Large intestine (tissue), 12 donors: ENCODE results near the gene SPOPL. TPM values are rescaled to one million over a fixed set of nuclear protein-coding genes. Genes with fewer than 3 reads are reported as not detected.
"Not testable (repeated sequence)": the region's sequence is repeated elsewhere in the genome, so short reads cannot be mapped to it uniquely, and the experiment has no call there.

Source experiments
- DNase-seq, 2 donors: peaks; one replicate each; pipeline versions ENCODE4 v3.0.0 to v3.0.0-alpha.2; 2013
- H3K27ac ChIP-seq: one replicate; pipeline ENCODE4 v1.5.1; 2013; ENCODE audit warnings: low read length
- H3K27me3 ChIP-seq: 2 replicates; pipeline ENCODE4 v1.6.1; 2013; ENCODE audit warnings: low read length; ENCODE audit not compliant: control insufficient read depth, insufficient read depth
- H3K36me3 ChIP-seq: 2 replicates; pipeline ENCODE4 v1.6.1; 2013; ENCODE audit warnings: low read length; ENCODE audit not compliant: control insufficient read depth, insufficient read depth
- H3K4me1 ChIP-seq: one replicate; pipeline ENCODE4 v1.6.1; 2013; ENCODE audit warnings: low read length; ENCODE audit not compliant: control insufficient read depth, insufficient read depth
- H3K4me3 ChIP-seq: one replicate; pipeline ENCODE4 v1.5.1; 2013; ENCODE audit warnings: low read length
- H3K9me3 ChIP-seq: one replicate; pipeline ENCODE4 v1.6.1; 2013; ENCODE audit warnings: mild to moderate bottlenecking, low read depth, low read length, moderate library complexity; ENCODE audit not compliant: control insufficient read depth
- WGBS: methylation state at CpG from one replicate; pipeline ENCODE4 v1.1.5; 2013; ENCODE audit warnings: low lambda C conversion rate; ENCODE audit not compliant: insufficient coverage; 5-methylcytosine and 5-hydroxymethylcytosine counted together
- long read RNA-seq, 11 donors: transcript quantifications; one replicate each; lab custom pipeline, GENCODE V29; 2026
- polyA plus RNA-seq: library from polyadenylated mRNA; unstranded; fragments of 120-200 nt; gene quantifications from one replicate; pipeline ENCODE4 v1.2.1, GENCODE V29; 2013

The SPOPL gene
- polyA plus RNA-seq: 21.7 TPM
- long read RNA-seq, donor 1: 0 reads
- long read RNA-seq, donor 2, full-length matches to known transcripts: 2 of 2 reads
- long read RNA-seq, donor 2, partial matches to known transcripts: 0 of 2 reads
- long read RNA-seq, donor 2, other reads (novel, unspliced or antisense): 0 of 2 reads
- long read RNA-seq, donor 3: 0 reads
- long read RNA-seq, donor 4: 0 reads
- long read RNA-seq, donor 5: 0 reads
- long read RNA-seq, donor 6, full-length matches to known transcripts: 3 of 3 reads
- long read RNA-seq, donor 6, partial matches to known transcripts: 0 of 3 reads
- long read RNA-seq, donor 6, other reads (novel, unspliced or antisense): 0 of 3 reads
- long read RNA-seq, donor 7, full-length matches to known transcripts: 2 of 2 reads
- long read RNA-seq, donor 7, partial matches to known transcripts: 0 of 2 reads
- long read RNA-seq, donor 7, other reads (novel, unspliced or antisense): 0 of 2 reads
- long read RNA-seq, donor 8, full-length matches to known transcripts: 3 of 3 reads
- long read RNA-seq, donor 8, partial matches to known transcripts: 0 of 3 reads
- long read RNA-seq, donor 8, other reads (novel, unspliced or antisense): 0 of 3 reads
- long read RNA-seq, donor 9, full-length matches to known transcripts: 1 of 1 reads
- long read RNA-seq, donor 9, partial matches to known transcripts: 0 of 1 reads
- long read RNA-seq, donor 9, other reads (novel, unspliced or antisense): 0 of 1 reads
- long read RNA-seq, donor 10, full-length matches to known transcripts: 2 of 2 reads
- long read RNA-seq, donor 10, partial matches to known transcripts: 0 of 2 reads
- long read RNA-seq, donor 10, other reads (novel, unspliced or antisense): 0 of 2 reads
- long read RNA-seq, donor 11, full-length matches to known transcripts: 2 of 2 reads
- long read RNA-seq, donor 11, partial matches to known transcripts: 0 of 2 reads
- long read RNA-seq, donor 11, other reads (novel, unspliced or antisense): 0 of 2 reads

DNA sequence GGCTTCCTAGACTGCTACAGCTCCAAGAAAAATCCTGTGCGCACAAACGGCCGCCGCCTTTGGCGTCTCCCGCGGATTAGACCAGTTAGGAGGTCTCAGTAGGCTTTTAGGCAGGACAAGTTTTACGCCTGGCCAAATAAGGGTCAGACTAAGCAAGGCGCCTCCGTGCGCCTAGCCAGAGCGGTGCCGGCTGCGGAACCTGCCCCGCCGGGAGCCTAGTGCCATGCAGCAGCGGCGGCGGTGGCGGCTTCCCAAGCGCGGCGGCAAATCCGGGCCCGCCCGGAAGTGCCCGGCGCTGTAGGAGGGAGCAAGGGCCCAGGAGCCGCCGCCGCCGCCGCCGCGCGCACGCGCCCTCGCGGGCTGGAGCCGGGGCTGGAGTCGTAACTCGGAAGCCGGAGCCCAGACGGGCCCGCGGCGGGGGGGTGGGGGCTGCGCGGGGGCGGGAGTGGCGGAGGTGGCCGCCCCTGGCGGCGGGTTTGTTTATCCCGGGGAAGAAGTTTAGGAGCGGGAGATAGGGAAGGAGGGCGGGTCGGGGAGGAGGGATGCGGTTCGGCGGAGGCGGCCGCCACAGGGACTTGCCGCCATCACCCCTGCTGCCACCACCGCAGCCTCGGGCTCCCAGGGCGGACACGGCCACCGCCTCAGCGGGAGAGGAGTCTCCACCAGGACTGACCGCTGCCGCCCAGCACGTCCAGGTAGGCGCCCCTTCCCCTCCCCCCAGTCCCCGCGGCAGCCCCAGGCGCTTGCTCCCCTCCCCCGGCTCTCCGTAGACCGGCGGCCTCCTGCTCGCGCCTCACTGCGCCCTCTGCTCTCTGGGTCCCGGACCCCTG is at the start of gene SPOPL:
TSS of gene SPOPL (plus strand) at position 346 of the 830 bp plus-strand sequence. CDS start 48,447 bp downstream, outside the sequence.
- Histone ChIP-seq H3K36me3 (no peaks in the 10 kb centered on the region), H3K9me3 (no peaks in the 10 kb centered on the region), H3K27me3 (no peaks in the 10 kb centered on the region), H3K27ac (peak within 1 kb of the TSS; percentile 79), H3K4me1 (peaks cover 15% of the 10 kb centered on the region), H3K4me3 (peak within 1 kb of the TSS; percentile 82)
- no CpG with 5 or more reads among the region's 86 CpGs for WGBS
- peak; percentile 87 to 93 for DNase-seq

DNA sequence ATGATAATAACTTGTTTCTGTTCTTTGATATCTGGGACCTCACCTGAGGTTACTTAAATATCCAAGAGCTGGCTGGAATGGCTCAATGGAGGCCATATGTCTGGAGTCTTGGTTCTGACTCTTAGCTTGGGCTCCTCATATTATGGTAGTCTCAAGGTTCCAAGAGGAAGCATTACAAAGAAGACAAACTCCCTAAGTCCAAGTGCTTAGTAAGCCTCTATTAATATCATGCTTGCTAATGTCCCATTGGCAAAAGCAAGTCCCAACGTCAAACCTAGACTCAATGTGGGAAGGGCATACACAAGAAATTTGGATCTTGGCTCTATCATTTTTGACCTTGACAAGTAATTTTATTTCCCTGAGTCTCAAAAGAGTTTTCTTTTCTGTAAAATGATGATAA is 49.2 kb upstream of the SPOPL start:
- WGBS: no CpG with 5 or more reads among the region's 1 CpG

GRCh38 chr2:138453815-138454214 is 47.8 kb upstream of the SPOPL start:
- no peaks in the 10 kb centered on the region for H3K27me3 ChIP-seq
- no peaks in the 10 kb centered on the region for H3K4me1 ChIP-seq
- no peak for DNase-seq
- H3K4me3 ChIP-seq: no peak overlapping the region
- H3K36me3 ChIP-seq: no peaks in the 10 kb centered on the region
- no CpG with 5 or more reads among the region's 8 CpGs for WGBS
- H3K9me3 ChIP-seq: peaks cover 2% of the 10 kb centered on the region
- no peak overlapping the region for H3K27ac ChIP-seq

More for the DNA sequence above, 49.2 kb upstream of the SPOPL start:
- no peaks in the 10 kb centered on the region for H3K9me3 ChIP-seq
- no peaks in the 10 kb centered on the region for H3K27me3 ChIP-seq
- no peak overlapping the region for H3K4me3 ChIP-seq
- no peak overlapping the region for H3K27ac ChIP-seq
- DNase-seq: no peak
- no peaks in the 10 kb centered on the region for H3K36me3 ChIP-seq
- no peaks in the 10 kb centered on the region for H3K4me1 ChIP-seq

DNA sequence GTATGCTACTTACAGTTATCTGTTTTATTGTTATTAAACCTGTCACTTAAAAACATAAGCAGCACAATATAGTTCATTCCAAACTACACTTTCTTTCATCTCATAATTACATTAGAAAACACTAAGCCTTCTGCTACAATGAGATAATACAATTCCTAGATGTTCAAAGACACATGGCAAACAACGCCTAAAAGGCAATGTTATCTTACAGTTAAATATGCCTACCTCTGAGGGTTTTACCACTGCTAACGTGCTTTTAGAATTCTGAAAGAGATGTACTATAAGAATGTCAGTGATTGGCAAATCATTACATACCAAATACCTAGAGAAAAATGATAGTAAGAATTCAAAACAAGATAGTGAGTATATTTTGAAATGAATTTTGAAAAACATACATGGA is 46.8 kb upstream of the SPOPL start:
- DNase-seq: no peak
- WGBS: 77% methylated on average over 2 of the region's 2 CpGs
- Histone ChIP-seq H3K27ac (no peak overlapping the region), H3K9me3 (peaks cover 2% of the 10 kb centered on the region), H3K27me3 (no peaks in the 10 kb centered on the region), H3K4me3 (no peak overlapping the region), H3K36me3 (no peaks in the 10 kb centered on the region), H3K4me1 (no peaks in the 10 kb centered on the region)

GRCh38 chr2:138455275-138455674 is 46.3 kb upstream of the SPOPL start:
- Histone ChIP-seq H3K27ac (no peak overlapping the region), H3K9me3 (peaks cover 2% of the 10 kb centered on the region), H3K36me3 (no peaks in the 10 kb centered on the region), H3K4me3 (no peak overlapping the region), H3K4me1 (no peaks in the 10 kb centered on the region), H3K27me3 (no peaks in the 10 kb centered on the region)
- 100% methylated on average over 1 of the region's 2 CpGs for WGBS
- DNase-seq: no peak

- Histone ChIP-seq H3K36me3 (no peaks in the 10 kb centered on the region), H3K4me1 (no peaks in the 10 kb centered on the region), H3K27me3 (no peaks in the 10 kb centered on the region), H3K4me3 (no peak overlapping the region), H3K27ac (no peak overlapping the region), H3K9me3 (peaks cover 2% of the 10 kb centered on the region)
- no peak for DNase-seq
- WGBS: no CpG with 5 or more reads among the region's 2 CpGs
Observed at GRCh38 chr2:138455691-138456090, 45.9 kb upstream of the SPOPL start.

GRCh38 chr2:138462689-138463088 is 38.9 kb upstream of the SPOPL start:
- not testable (repeated sequence) for H3K9me3 ChIP-seq, H3K4me3 ChIP-seq, H3K4me1 ChIP-seq, H3K36me3 ChIP-seq, H3K27me3 ChIP-seq, H3K27ac ChIP-seq, DNase-seq
- 83% methylated on average over 1 of the region's 3 CpGs for WGBS

DNA sequence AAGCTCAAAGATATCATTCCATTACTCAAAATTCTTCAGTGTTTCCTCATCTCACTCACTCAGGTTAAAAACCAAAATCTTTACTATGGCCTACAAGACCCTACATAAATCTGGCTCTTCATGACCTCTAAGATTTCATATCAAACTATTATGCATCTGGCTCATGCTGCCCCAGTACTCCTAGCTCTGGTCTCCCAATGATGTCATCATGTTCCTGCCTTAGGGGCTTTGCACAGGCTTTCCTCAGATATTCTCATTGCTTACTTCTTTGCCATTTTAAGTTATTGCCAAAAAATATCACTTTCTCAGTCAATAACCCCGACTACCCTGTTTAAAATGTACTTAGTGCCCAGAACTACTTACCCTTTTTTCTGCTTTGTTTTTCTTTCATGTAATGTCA is 33.0 kb upstream of the SPOPL start:
- H3K9me3 ChIP-seq: no peaks in the 10 kb centered on the region
- no peaks in the 10 kb centered on the region for H3K36me3 ChIP-seq
- no peak overlapping the region for H3K27ac ChIP-seq
- WGBS: 67% methylated on average over 1 of the region's 1 CpG
- no peak overlapping the region for H3K4me3 ChIP-seq
- DNase-seq: no peak
- H3K4me1 ChIP-seq: no peaks in the 10 kb centered on the region
- H3K27me3 ChIP-seq: no peaks in the 10 kb centered on the region

- Histone ChIP-seq H3K36me3 (no peaks in the 10 kb centered on the region), H3K27me3 (no peaks in the 10 kb centered on the region), H3K4me3 (no peak overlapping the region), H3K27ac (no peak overlapping the region), H3K4me1 (no peaks in the 10 kb centered on the region), H3K9me3 (no peaks in the 10 kb centered on the region)
- no peak for DNase-seq
- no CpG with 5 or more reads among the region's 1 CpG for WGBS
Observed at GRCh38 chr2:138469411-138469810, 32.2 kb upstream of the SPOPL start.

DNA sequence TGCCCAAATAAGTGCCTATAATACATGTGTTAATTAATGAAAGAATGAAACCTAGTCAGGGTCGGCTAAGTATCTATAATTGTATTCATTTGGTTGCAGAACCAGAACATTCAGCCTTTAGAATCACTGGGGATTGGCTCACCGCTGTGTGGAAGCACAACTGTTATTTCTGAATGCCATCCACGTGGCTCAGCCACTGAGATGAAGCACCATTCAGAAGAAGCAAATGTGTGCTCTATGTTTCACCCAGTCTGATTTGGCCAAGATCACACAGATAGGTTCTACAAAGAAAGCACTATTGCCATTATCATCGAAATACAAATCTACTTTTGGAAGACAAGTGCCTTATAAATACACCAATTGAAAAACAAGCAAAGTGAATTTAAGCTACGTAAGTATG is 30.6 kb upstream of the SPOPL start:
- H3K4me1 ChIP-seq: no peaks in the 10 kb centered on the region
- WGBS: 100% methylated on average over 1 of the region's 5 CpGs
- no peaks in the 10 kb centered on the region for H3K9me3 ChIP-seq
- DNase-seq: no peak
- H3K27ac ChIP-seq: no peak overlapping the region
- no peak overlapping the region for H3K4me3 ChIP-seq
- H3K27me3 ChIP-seq: no peaks in the 10 kb centered on the region
- no peaks in the 10 kb centered on the region for H3K36me3 ChIP-seq
